ENCODE measurements around the gene PNKD. TPM values are rescaled to one million over a fixed set of nuclear protein-coding genes. Genes with fewer than 3 reads are reported as not detected.

The PNKD gene
- total RNA-seq, 1 experiment from 2014 or later = 49.8 TPM

- Mint-ChIP-seq H3K4me3 (no peak overlapping the region), H3K27me3 (ENCODE audit: low read depth) (no peaks in the 10 kb centered on the region), H3K4me1 (no peaks in the 10 kb centered on the region), H3K36me3 (peaks cover 71% of the 10 kb centered on the region), H3K27ac (no peak overlapping the region), H3K9me3 (peaks cover 7% of the 10 kb centered on the region)
- POLR2A ChIA-PET = no interaction called here
- CTCF ChIA-PET = no interaction called here
- TF ChIP-seq CDX4 (CRISPR knock-in tag; IDR thresholded peaks at IDR 0.05; ENCODE audit: borderline replicate concordance) = no peak
- no peak for TF ChIP-seq IRF1 (CRISPR knock-in tag; IDR thresholded peaks at IDR 0.05)
- TF ChIP-seq CREM (CRISPR knock-in tag; IDR thresholded peaks at IDR 0.05) = no peak
- TF ChIP-seq ATF6 (CRISPR knock-in tag; IDR thresholded peaks at IDR 0.05) = no peak
- DNase-seq (ENCODE audit: low spot score) (no peak), ATAC-seq (no peak)
These were observed 41.8 kb upstream of the PNKD start for GRCh38 chr2:218228366-218229090.

GRCh38 chr2:218229239-218229638 lies 41.1 kb upstream of the PNKD start:
- POLR2A ChIA-PET = no interaction called here
- CTCF ChIA-PET = interaction anchor here (1.5 kb wide), 1 partner anchor 60 kb away, joined by 4 read pairs; no protein-coding TSS in a partner anchor
- TF ChIP-seq ZNF532 (CRISPR knock-in tag; IDR thresholded peaks at IDR 0.05; ENCODE audit: borderline replicate concordance) = no peak
- TF ChIP-seq CBFB (CRISPR knock-in tag; IDR thresholded peaks at IDR 0.05; ENCODE audit: low read depth) = no peak
- no peak for TF ChIP-seq ZSCAN18 (CRISPR knock-in tag; IDR thresholded peaks at IDR 0.05)
- no peak for TF ChIP-seq ZNF423 (CRISPR knock-in tag; IDR thresholded peaks at IDR 0.05)
- no peak for TF ChIP-seq E2F5 (CRISPR knock-in tag; IDR thresholded peaks at IDR 0.05)
- no peak for TF ChIP-seq SMAD4 (CRISPR knock-in tag; IDR thresholded peaks at IDR 0.05)
- TF ChIP-seq RELA (CRISPR knock-in tag; IDR thresholded peaks at IDR 0.05; ENCODE audit: borderline replicate concordance) = no peak
- TF ChIP-seq OVOL2 (CRISPR knock-in tag; IDR thresholded peaks at IDR 0.05; ENCODE audit: borderline replicate concordance) = no peak
- no peak for TF ChIP-seq JAZF1 (CRISPR knock-in tag; IDR thresholded peaks at IDR 0.05)
- TF ChIP-seq GRHL2 (CRISPR knock-in tag; IDR thresholded peaks at IDR 0.05; ENCODE audit: insufficient replicate concordance, severe bottlenecking) = no peak
- no peak for TF ChIP-seq ZNF219 (CRISPR knock-in tag; IDR thresholded peaks at IDR 0.05; ENCODE audit: borderline replicate concordance)
- TF ChIP-seq JUN (CRISPR knock-in tag; IDR thresholded peaks at IDR 0.05) = no peak
- TF ChIP-seq ATF6 (CRISPR knock-in tag; IDR thresholded peaks at IDR 0.05) = no peak
- TF ChIP-seq IRF1 (CRISPR knock-in tag; IDR thresholded peaks at IDR 0.05) = no peak
- TF ChIP-seq PRRX2 (CRISPR knock-in tag; IDR thresholded peaks at IDR 0.05) = no peak
- no peak for TF ChIP-seq FOXK1 (CRISPR knock-in tag; IDR thresholded peaks at IDR 0.05)
- no peak for TF ChIP-seq ZNF121 (CRISPR knock-in tag; IDR thresholded peaks at IDR 0.05)
- no peak for TF ChIP-seq ZBTB21 (CRISPR knock-in tag; IDR thresholded peaks at IDR 0.05; ENCODE audit: borderline replicate concordance)

More at GRCh38 chr2:218229239-218229638, 41.1 kb upstream of the PNKD start:
- no peak overlapping the region for H3K27ac Mint-ChIP-seq
- no peak for DNase-seq (ENCODE audit: low spot score)
- no peaks in the 10 kb centered on the region for H3K27me3 Mint-ChIP-seq (ENCODE audit: low read depth)
- H3K4me3 Mint-ChIP-seq = no peak overlapping the region
- H3K36me3 Mint-ChIP-seq = peaks cover 77% of the 10 kb centered on the region
- ATAC-seq = no peak
- H3K9me3 Mint-ChIP-seq = peaks cover 7% of the 10 kb centered on the region
- H3K4me1 Mint-ChIP-seq = no peaks in the 10 kb centered on the region

Measured in WTC11 (cell line).